Effector memory CD4-positive, alpha-beta T cell (primary cell): ENCODE measurements around the gene ATP8A2.
A peak's percentile ranks its signal among the peaks of the same experiment; 100 is the strongest.

ENCODE experiments used
- DNase-seq, 3 donors: peaks; one replicate each; pipeline ENCODE4 v3.0.0-alpha.2; 2020
- H3K27ac ChIP-seq: 2 replicates; pipeline ENCODE4 v1.7.0; 2013; ENCODE audit warnings: mild to moderate bottlenecking, low read length, moderate library complexity; ENCODE audit not compliant: insufficient read depth, poor library complexity, severe bottlenecking
- H3K27me3 ChIP-seq: replicated peaks from 2 replicates; pipeline ENCODE4 v1.7.0; 2013; ENCODE audit warnings: mild to moderate bottlenecking, low read length; ENCODE audit not compliant: insufficient read depth, control insufficient read depth, poor library complexity, severe bottlenecking
- H3K36me3 ChIP-seq: 2 replicates; pipeline ENCODE4 v1.7.0; 2013; ENCODE audit warnings: mild to moderate bottlenecking, low read length, moderate library complexity; ENCODE audit not compliant: control insufficient read depth, insufficient read depth
- H3K4me1 ChIP-seq: 2 replicates; pipeline ENCODE4 v1.7.0; 2013; ENCODE audit warnings: low read length, mild to moderate bottlenecking; ENCODE audit not compliant: control insufficient read depth, insufficient read depth, poor library complexity, severe bottlenecking
- H3K4me3 ChIP-seq: 2 replicates; pipeline ENCODE4 v1.7.0; 2013; ENCODE audit warnings: low read length, low read depth, mild to moderate bottlenecking; ENCODE audit not compliant: insufficient read depth, poor library complexity, severe bottlenecking
- H3K9me3 ChIP-seq: 2 replicates; pipeline ENCODE4 v1.7.0; 2013; ENCODE audit warnings: mild to moderate bottlenecking, low read length, moderate library complexity; ENCODE audit not compliant: control insufficient read depth

ATP8A2 gene

DNA sequence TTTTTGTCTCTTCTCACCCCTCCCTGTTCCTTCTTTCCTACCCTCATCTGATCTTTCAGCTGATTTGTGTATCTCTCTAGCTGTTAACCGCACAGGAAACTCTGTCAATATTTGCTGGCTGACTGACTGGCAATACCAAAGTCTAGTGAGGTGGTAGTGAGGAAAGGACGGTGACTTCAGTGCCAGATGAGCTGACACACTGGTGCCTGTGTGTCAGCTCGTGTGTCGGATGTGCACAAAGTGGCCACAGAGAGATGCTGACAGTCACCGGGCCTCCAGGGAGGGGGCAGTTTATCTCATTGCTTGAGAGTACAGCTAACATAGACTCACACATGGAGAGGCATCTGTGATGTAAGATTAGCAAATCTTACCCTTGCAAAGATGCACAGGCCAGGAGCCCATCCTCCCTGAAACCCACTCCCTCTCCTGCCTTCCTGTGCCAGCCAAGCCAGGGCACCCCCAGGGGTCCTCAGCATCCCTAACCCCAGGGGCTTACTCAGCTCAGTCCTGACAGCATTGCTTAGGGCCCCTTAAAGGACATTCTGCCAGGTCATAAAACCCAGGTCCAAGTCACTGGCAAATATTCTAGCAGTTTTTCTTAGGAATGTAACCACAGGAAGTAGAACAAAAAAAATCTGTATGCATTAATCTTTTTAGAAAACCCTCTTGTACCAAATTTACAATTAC is 599.8 kb downstream of the ATP8A2 start:
- Histone ChIP-seq H3K4me3 (no peak overlapping the region), H3K27me3 (no peaks in the 10 kb centered on the region), H3K4me1 (peaks cover 6% of the 10 kb centered on the region), H3K27ac (no peak overlapping the region), H3K36me3 (no peaks in the 10 kb centered on the region), H3K9me3 (no peaks in the 10 kb centered on the region)
- DNase-seq: peak; percentile 11 to 54 (median 24)

- no peak overlapping the region for H3K4me3 ChIP-seq
- H3K36me3 ChIP-seq: no peaks in the 10 kb centered on the region
- peak overlapping the region; percentile 35 for H3K27ac ChIP-seq
- no peaks in the 10 kb centered on the region for H3K9me3 ChIP-seq
- H3K4me1 ChIP-seq: peaks cover 6% of the 10 kb centered on the region
- DNase-seq: no peak
- no peaks in the 10 kb centered on the region for H3K27me3 ChIP-seq
Observed at GRCh38 chr13:25973085-25973484, 601.3 kb downstream of the ATP8A2 start.

GRCh38 chr13:25973576-25973975 is 601.8 kb downstream of the ATP8A2 start:
- H3K4me3 ChIP-seq: no peak overlapping the region
- no peak for DNase-seq
- peaks cover 6% of the 10 kb centered on the region for H3K4me1 ChIP-seq
- H3K36me3 ChIP-seq: no peaks in the 10 kb centered on the region
- no peaks in the 10 kb centered on the region for H3K27me3 ChIP-seq
- no peak overlapping the region for H3K27ac ChIP-seq
- H3K9me3 ChIP-seq: no peaks in the 10 kb centered on the region

DNA sequence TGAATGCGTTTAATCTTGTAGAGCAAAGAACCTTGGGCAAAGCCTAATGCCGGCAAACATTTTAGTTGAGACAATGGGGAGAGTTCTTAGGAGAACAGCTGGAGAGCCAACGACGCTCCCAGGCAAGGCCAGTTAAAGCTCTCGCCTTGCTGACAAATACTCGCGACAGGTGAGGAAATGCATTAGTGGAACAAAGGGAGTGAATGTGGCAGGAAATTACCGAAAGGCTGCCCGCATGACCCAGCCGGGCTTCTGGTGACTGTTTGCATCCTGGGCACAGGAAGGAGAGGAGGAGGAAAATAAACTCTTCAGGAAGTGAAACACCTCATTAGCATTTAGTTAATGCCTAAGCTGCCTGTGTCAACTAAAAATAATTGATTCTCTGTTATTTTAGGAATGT is 605.4 kb downstream of the ATP8A2 start:
- Histone ChIP-seq H3K4me1 (peaks cover 6% of the 10 kb centered on the region), H3K4me3 (no peak overlapping the region), H3K9me3 (no peaks in the 10 kb centered on the region), H3K36me3 (no peaks in the 10 kb centered on the region), H3K27ac (no peak overlapping the region), H3K27me3 (no peaks in the 10 kb centered on the region)
- no peak for DNase-seq

DNA sequence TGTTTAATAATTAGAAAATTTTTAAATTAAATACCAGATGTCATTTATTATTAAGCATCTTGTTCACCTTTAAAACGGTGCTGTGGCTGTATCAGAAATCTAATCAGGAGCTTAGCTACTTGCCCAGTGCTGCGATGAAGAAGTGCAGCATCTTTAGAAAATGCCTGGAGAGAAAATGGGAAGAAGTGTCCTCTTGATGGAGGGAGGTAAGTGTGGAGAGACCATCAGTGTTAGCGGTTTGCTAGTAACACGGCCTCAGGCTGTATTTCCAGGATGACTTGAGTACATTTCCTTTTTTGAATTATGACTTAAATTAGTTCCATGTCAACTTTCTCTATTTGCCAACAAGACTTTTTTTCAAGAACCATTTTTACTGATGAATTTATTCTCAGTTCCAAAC is 605.9 kb downstream of the ATP8A2 start:
- Histone ChIP-seq H3K4me3 (no peak overlapping the region), H3K9me3 (no peaks in the 10 kb centered on the region), H3K4me1 (peaks cover 6% of the 10 kb centered on the region), H3K36me3 (no peaks in the 10 kb centered on the region), H3K27ac (no peak overlapping the region), H3K27me3 (no peaks in the 10 kb centered on the region)
- no peak for DNase-seq

DNA sequence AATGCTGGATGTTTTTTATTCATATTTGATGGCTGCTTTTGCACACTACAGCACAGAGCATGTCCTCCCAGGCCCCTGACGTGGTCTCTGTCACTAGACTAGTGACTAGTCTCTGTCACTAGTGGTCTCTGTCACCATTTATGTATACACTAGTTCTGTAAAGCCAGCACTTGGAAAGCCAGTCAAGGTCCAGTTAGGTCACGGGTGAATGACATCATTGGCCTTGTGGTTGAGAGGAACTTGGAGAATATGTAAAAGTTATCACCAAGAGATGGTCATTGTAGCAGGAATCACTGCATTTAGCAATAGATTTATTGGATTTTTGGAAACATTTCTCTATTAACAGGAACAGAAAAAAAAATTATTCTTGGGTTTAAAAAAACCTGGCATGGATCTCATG is 607.2 kb downstream of the ATP8A2 start:
- Histone ChIP-seq H3K27ac (no peak overlapping the region), H3K9me3 (no peaks in the 10 kb centered on the region), H3K27me3 (no peaks in the 10 kb centered on the region), H3K36me3 (no peaks in the 10 kb centered on the region), H3K4me1 (no peaks in the 10 kb centered on the region), H3K4me3 (no peak overlapping the region)
- no peak for DNase-seq

GRCh38 chr13:25979371-25979770 is 607.6 kb downstream of the ATP8A2 start:
- H3K27me3 ChIP-seq: no peaks in the 10 kb centered on the region
- no peak overlapping the region for H3K27ac ChIP-seq

DNA sequence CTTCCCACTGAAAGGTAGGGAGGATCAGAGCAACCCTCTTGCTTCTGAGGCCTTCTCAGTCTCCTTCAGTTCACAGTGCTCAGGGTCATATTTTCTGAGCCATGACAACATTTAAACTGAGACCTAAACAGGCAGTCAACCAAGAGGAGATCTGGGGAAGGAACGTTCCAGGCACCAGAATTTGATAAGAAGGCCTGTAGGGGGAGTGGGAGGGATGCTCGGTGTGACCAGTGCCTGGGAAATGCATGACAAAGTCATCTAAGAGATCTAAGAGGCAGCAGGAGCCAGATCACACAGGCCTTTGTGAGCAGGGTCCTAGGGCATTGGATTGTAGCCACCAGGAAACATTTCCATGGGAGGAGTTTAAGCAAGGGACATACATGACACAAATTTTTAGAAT is 608.5 kb downstream of the ATP8A2 start:
- Histone ChIP-seq H3K27ac (no peak overlapping the region), H3K4me1 (no peaks in the 10 kb centered on the region), H3K27me3 (no peaks in the 10 kb centered on the region), H3K9me3 (no peaks in the 10 kb centered on the region), H3K36me3 (no peaks in the 10 kb centered on the region), H3K4me3 (no peak overlapping the region)
- no peak for DNase-seq

More at GRCh38 chr13:25979371-25979770, 607.6 kb downstream of the ATP8A2 start:
- H3K9me3 ChIP-seq: no peaks in the 10 kb centered on the region
- H3K36me3 ChIP-seq: no peaks in the 10 kb centered on the region
- H3K4me3 ChIP-seq: no peak overlapping the region
- no peak for DNase-seq
- H3K4me1 ChIP-seq: no peaks in the 10 kb centered on the region

DNA sequence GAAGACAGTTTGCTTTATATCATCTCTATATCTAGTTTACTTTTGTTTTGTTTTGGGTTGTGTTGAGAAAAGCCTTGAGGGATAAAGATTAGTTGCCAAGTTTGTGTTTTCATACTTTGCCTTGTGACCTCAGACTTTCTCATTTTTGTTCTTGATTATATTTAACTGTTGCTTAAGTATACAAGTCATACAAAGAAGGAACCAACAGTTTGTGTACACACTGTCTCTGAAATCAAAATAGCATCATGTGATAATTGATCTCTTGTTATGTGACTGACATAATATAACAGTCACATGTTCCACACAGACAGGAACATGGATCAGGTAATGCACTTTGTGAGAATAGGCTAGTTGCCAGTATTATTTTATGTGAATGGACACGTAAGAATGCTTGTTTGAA is 609.3 kb downstream of the ATP8A2 start:
- Histone ChIP-seq H3K36me3 (no peaks in the 10 kb centered on the region), H3K4me3 (no peak overlapping the region), H3K27me3 (no peaks in the 10 kb centered on the region), H3K27ac (no peak overlapping the region), H3K9me3 (no peaks in the 10 kb centered on the region), H3K4me1 (no peaks in the 10 kb centered on the region)
- DNase-seq: no peak

- Histone ChIP-seq H3K9me3 (no peaks in the 10 kb centered on the region), H3K27ac (no peak overlapping the region), H3K36me3 (no peaks in the 10 kb centered on the region), H3K4me1 (no peaks in the 10 kb centered on the region), H3K27me3 (no peaks in the 10 kb centered on the region), H3K4me3 (no peak overlapping the region)
- DNase-seq: no peak
Observed at GRCh38 chr13:25982907-25983306, 611.1 kb downstream of the ATP8A2 start.
